K562 (cell line): ENCODE results near the gene OLFML1.

Source experiments
- BRCA1 ChIP-seq, 2 experiments: fragments of 450-650 bp in 1 of 2; sonication (generic) in 1 of 2; formaldehyde crosslinking in 1 of 2; IDR thresholded peaks; 2 replicates each; pipeline versions ENCODE4 v1.5.0 to v1.6.1; 2017 to 2020; ENCODE audit warnings: mild to moderate bottlenecking in 1 of 2, missing genetic modification reagents in 1 of 2
- CTCF ChIP-seq, 3 experiments: IDR thresholded peaks in 2 of 3; conservative IDR thresholded peaks in 1 of 3; 2 replicates each; pipeline ENCODE4 v1.5.1; 2011 to 2012; ENCODE audit warnings: low read length in 3 of 3, mild to moderate bottlenecking in 3 of 3, control low read depth in 2 of 3, improper control_type of control experiment in 1 of 3, inconsistent platforms in 1 of 3, low read depth in 1 of 3, mixed read lengths in 1 of 3, moderate library complexity in 1 of 3; ENCODE audit not compliant: insufficient read depth in 2 of 3
- E2F3 ChIP-seq: fragments of 250-450 bp; sonication (Bioruptor Pico); IDR thresholded peaks from 2 replicates; pipeline ENCODE4 v1.4.0; 2020; ENCODE audit warnings: mild to moderate bottlenecking
- MAFF ChIP-seq: IDR thresholded peaks from 2 replicates; pipeline ENCODE4 v1.6.1; 2012; ENCODE audit warnings: low read length, improper control_type of control experiment
- POLR2H ChIP-seq: IDR thresholded peaks from 2 replicates; pipeline ENCODE4 v1.6.1; 2016; ENCODE audit warnings: missing genetic modification characterization, low read depth, mild to moderate bottlenecking, control low read depth, missing compliant biosample characterization, moderate library complexity
- RBFOX2 ChIP-seq: fragments of 200-400 bp; formaldehyde crosslinking; IDR thresholded peaks from 2 replicates; pipeline ENCODE4 v1.6.1; 2017; ENCODE audit warnings: low read depth, mild to moderate bottlenecking, low read length, moderate library complexity
- SREBF1 ChIP-seq: fragments of 150-350 bp; IDR thresholded peaks from 2 replicates; pipeline ENCODE4 v1.6.1; 2014; ENCODE audit warnings: antibody characterized with exemption, low read depth, low read length, borderline replicate concordance
- SRSF1 ChIP-seq: fragments of 200-400 bp; formaldehyde crosslinking; IDR thresholded peaks from 2 replicates; pipeline ENCODE4 v1.6.1; 2017; ENCODE audit warnings: mild to moderate bottlenecking, low read depth, low read length, moderate library complexity
- ZBTB1 ChIP-seq: sonication (generic); formaldehyde crosslinking; IDR thresholded peaks from 2 replicates; pipeline ENCODE4 v1.8.1; 2023; ENCODE audit warnings: missing genetic modification reagents, low read depth, mild to moderate bottlenecking, borderline replicate concordance
- ZBTB11 ChIP-seq, 3 experiments: fragments of 200-800 bp in 1 of 3; fragments of 250-450 bp in 1 of 3; fragments of 450-650 bp in 1 of 3; sonication (Bioruptor Pico) in 1 of 3; sonication (Bioruptor generic) in 1 of 3; formaldehyde crosslinking in 1 of 3; IDR thresholded peaks; 2 replicates each; pipeline versions ENCODE4 v1.6.1 to v1.8.0; 2016 to 2022; ENCODE audit warnings: mild to moderate bottlenecking in 2 of 3, missing genetic modification characterization in 2 of 3, missing compliant biosample characterization in 1 of 3, moderate library complexity in 1 of 3
- ZBTB49 ChIP-seq: sonication (generic); formaldehyde crosslinking; IDR thresholded peaks from 2 replicates; pipeline ENCODE4 v1.8.0; 2022; ENCODE audit warnings: missing genetic modification reagents, mild to moderate bottlenecking, borderline replicate concordance
- ZC3H4 ChIP-seq: sonication (generic); formaldehyde crosslinking; IDR thresholded peaks from 2 replicates; pipeline ENCODE4 v1.9.0; 2021; ENCODE audit warnings: missing genetic modification reagents, borderline replicate concordance
- ZNF436 ChIP-seq: fragments of 250-450, 450-650 bp; sonication (Bioruptor Pico); formaldehyde crosslinking; IDR thresholded peaks from 2 replicates; pipeline ENCODE4 v1.7.0; 2020; ENCODE audit warnings: mild to moderate bottlenecking

GRCh38 chr11:7444091-7444981 lies 41.0 kb upstream of the OLFML1 start:
- no peak for TF ChIP-seq MAFF
- TF ChIP-seq SREBF1: no peak
- no peak for TF ChIP-seq E2F3
- TF ChIP-seq SRSF1: no peak
- no peak for TF ChIP-seq ZC3H4 (CRISPR knock-in tag)
- no peak for TF ChIP-seq ZNF436 (CRISPR knock-in tag)
- TF ChIP-seq CTCF (IDR thresholded peaks at IDR 0.05 in 2 of 3, conservative IDR thresholded peaks at IDR 0.05 in 1 of 3; ENCODE audit: insufficient read depth in 2 of 3, low read depth in 1 of 3, low read length in 3 of 3): no peak
- TF ChIP-seq ZBTB11 (CRISPR knock-in tag; IDR thresholded peaks at IDR 0.05): no peak
- TF ChIP-seq RBFOX2: no peak
- no peak for TF ChIP-seq ZBTB1 (CRISPR knock-in tag)
- TF ChIP-seq POLR2H (tag): no peak
- TF ChIP-seq BRCA1 (IDR thresholded peaks at IDR 0.05): no peak
- no peak for TF ChIP-seq BRCA1 (CRISPR knock-in tag; IDR thresholded peaks at IDR 0.05)
- no peak for TF ChIP-seq ZBTB49 (CRISPR knock-in tag)
